Pancreas (tissue), 10 donors: ENCODE data around the gene ADH1B. TPM values are rescaled to one million over a fixed set of nuclear protein-coding genes. Genes with fewer than 3 reads are reported as not detected.
A peak's percentile ranks its signal among the peaks of the same experiment; 100 is the strongest.
"Not testable (repeated sequence)": the region's sequence is repeated elsewhere in the genome, so short reads cannot be mapped to it uniquely, and the experiment has no call there.

ENCODE experiments used
- ATAC-seq, 4 donors: fragments of 200-7000 bp; cut with Tn5 transposase; one replicate each; pipeline versions ENCODE4 v1.8.0 to v1.9.1; 2020; ENCODE audit warnings: mild to moderate bottlenecking in 4 of 4, moderate library complexity in 4 of 4
- DNase-seq, 6 donors: peaks; one replicate each; pipeline ENCODE4 v3.0.0-alpha.2; 2020
- FAIRE-seq: peaks from 2 replicates; lab custom pipeline; 2012; peaks lifted over from hg19 to GRCh38; lab: Jason Lieb, UNC
- H3K27ac ChIP-seq, 4 donors: fragments of 200-600 bp; sonication (generic); 1 replicate in 3 of 4; 2 replicates in 1 of 4; pipeline versions ENCODE4 v1.5.0 to v1.8.0; 2020
- H3K27me3 ChIP-seq, 4 donors: fragments of 200-600 bp; one replicate each; pipeline ENCODE4 v1.8.0; 2021
- H3K36me3 ChIP-seq, 3 donors: fragments of 200-600 bp; sonication (generic) in 1 of 3; one replicate each; pipeline versions ENCODE4 v1.5.0 to v1.8.0; 2020 to 2021
- H3K4me1 ChIP-seq, 3 donors: fragments of 200-600 bp; one replicate each; pipeline ENCODE4 v1.8.0; 2021
- H3K4me3 ChIP-seq, 4 donors: fragments of 200-600 bp; sonication (generic) in 2 of 4; one replicate each; pipeline versions ENCODE4 v1.5.0 to v1.8.0; 2020 to 2021
- H3K9me3 ChIP-seq, 4 donors: fragments of 200-600 bp; one replicate each; pipeline ENCODE4 v1.8.0; 2021
- WGBS, 2 donors: extraction: QIAGEN DNeasy Blood & Tissue Kit; methylation state at CpG; one replicate each; pipeline ENCODE4 v1.1.7; 2013; 5-methylcytosine and 5-hydroxymethylcytosine counted together
- intact Hi-C, 3 donors: fragments of 100-400 bp; cut with DNase I; formaldehyde crosslinking; loops; one replicate each; pipeline versions ENCODE4 v1.11.1 to v1.14.2; 2022
- polyA plus RNA-seq, 2 donors: library from polyadenylated mRNA; stranded (reverse); fragments of 200-250 nt; gene quantifications; one replicate each; pipeline ENCODE4 v1.2.3, GENCODE V29; 2013
- total RNA-seq, 6 donors: library from RNA; stranded (reverse); fragmentation: NEBNext Ultra II Directional in 4 of 6; extraction: Animal tissue kit (Norgen Biotek cat#: 25700) in 4 of 6; gene quantifications; one replicate each; pipeline versions ENCODE4 v1.2.1 to v1.2.4, GENCODE V29; 2021 to 2023
- TF ChIP-seq, protein P1 (sequence below), 4 donors: fragments of 200-600 bp; sonication (generic) in 3 of 4; IDR thresholded peaks; one replicate each; pipeline versions ENCODE4 v1.5.0 to v1.8.0; 2021; ENCODE audit warnings: antibody characterized with exemption in 4 of 4
- donor health status: healthy with polysubstance abuse.
- donor health status: DM: no; HTN: no; CAD: no; lungs with moderate emphysema.
- donor health status: DM: no; HTN: no; CAD: no.
- donor health status: control.
- donor health status: control.
- donor health status: Bipolar disorder and iron deficiency.
- donor health status: DM: yes; HTN: yes; CAD: no.
- donor health status: DM: no; HTN: no; CAD: no.
- donor health status: DM: no; HTN: no; CAD: no.
- donor health status: DM: yes; HTN: yes; CAD: no.

Gene ADH1B
- total RNA-seq (100 to 1,000 TPM in 1 of 6 donors, 10 to 100 TPM in 5; 15.5 to 100 (median 29.1) TPM), polyA plus RNA-seq (10 to 100 TPM; 48.6 to 61.9 TPM)

DNA sequence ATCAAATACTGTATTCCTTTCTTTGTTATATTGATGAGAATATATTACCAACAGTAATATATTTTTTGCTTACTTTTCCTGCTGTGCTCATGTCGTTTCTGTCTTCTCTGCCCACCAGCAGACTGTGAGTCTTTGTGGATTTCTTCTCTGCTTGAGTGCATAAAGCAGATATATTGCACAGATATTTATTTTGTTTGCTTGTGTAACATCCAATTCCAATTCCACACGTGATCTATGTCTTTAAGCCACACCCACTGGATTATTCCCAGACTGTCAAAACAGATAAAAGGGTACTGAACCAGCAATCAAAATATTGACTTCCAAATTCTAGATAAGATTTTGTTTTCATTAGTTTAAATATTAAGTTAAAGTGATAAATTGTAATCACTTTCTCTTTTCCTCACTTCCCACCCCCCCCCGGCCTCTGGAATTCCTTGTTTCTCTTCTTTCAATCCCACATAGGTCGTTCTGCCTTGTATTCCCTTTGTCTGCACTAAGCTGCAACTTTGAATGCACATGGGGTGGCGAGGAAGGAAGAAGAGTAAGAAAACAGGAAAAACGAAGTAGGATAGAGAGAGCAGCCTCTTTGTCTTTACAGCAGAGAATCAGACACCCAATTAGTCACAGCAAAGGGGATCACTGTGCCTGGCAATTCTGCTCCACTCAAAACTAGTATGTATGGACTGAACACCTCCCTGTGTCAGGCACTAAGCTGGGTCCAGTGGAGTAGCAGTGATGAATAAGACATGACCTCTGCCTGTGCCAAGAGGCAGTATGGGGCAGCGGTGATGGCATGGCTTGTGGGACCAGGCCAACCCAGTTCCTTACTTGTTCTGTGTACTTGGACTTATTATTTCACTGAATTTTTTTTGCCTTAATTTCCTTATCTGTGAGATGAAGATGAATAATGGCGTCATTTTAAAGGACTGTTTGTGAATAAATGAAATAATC is at the start of gene ADH1B:
Gene ADH1B (minus strand): TSS at position 161 of the 951 bp plus-strand sequence. CDS start 70 bp downstream, at position 91.
- 25 to 27% methylated on average over 8 of the region's 8 CpGs for WGBS, 2 donors
- H3K36me3 ChIP-seq = no peaks in the 10 kb centered on the region
- H3K4me1 ChIP-seq = peaks cover 6 to 14% (median 7%) of the 10 kb centered on the region in 3 donors
- H3K9me3 ChIP-seq = no peaks in the 10 kb centered on the region
- FAIRE-seq = no peak
- DNase-seq = peak in 2 of 6 donors; percentile 21 to 23
- no peak within 1 kb of the TSS for H3K27ac ChIP-seq
- peak in 3 of 4 donors; percentile 29 to 59 (median 34) for ATAC-seq
- intact Hi-C loops = no loop called here
- no peak within 1 kb of the TSS for H3K4me3 ChIP-seq
- TF ChIP-seq, protein P1, sequence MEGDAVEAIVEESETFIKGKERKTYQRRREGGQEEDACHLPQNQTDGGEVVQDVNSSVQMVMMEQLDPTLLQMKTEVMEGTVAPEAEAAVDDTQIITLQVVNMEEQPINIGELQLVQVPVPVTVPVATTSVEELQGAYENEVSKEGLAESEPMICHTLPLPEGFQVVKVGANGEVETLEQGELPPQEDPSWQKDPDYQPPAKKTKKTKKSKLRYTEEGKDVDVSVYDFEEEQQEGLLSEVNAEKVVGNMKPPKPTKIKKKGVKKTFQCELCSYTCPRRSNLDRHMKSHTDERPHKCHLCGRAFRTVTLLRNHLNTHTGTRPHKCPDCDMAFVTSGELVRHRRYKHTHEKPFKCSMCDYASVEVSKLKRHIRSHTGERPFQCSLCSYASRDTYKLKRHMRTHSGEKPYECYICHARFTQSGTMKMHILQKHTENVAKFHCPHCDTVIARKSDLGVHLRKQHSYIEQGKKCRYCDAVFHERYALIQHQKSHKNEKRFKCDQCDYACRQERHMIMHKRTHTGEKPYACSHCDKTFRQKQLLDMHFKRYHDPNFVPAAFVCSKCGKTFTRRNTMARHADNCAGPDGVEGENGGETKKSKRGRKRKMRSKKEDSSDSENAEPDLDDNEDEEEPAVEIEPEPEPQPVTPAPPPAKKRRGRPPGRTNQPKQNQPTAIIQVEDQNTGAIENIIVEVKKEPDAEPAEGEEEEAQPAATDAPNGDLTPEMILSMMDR (IDR thresholded peaks at IDR 0.05) = no peak
- no peaks in the 10 kb centered on the region for H3K27me3 ChIP-seq

DNA sequence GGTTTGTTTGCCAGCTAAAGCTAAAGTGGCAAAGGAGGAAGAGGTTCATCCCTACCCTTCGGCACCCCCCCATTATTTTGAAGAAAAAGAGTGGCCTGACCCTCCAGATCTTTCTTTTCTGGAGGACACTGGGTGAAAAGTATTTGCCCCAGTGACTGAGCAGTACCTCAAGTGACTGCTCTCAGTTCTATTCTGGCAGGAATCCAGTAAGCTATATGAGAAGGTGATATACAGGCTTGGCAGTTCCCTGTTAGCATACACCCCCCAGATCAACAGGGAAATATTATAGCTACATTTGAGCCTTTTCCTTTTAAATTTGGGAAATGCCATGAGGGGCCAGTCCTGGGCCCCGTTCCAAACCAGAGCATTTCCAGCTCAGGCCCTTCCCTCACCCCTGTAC is 46.6 kb upstream of the ADH1B start:
- WGBS, 2 donors = 75 to 88% methylated on average over 2 of the region's 2 CpGs

DNA sequence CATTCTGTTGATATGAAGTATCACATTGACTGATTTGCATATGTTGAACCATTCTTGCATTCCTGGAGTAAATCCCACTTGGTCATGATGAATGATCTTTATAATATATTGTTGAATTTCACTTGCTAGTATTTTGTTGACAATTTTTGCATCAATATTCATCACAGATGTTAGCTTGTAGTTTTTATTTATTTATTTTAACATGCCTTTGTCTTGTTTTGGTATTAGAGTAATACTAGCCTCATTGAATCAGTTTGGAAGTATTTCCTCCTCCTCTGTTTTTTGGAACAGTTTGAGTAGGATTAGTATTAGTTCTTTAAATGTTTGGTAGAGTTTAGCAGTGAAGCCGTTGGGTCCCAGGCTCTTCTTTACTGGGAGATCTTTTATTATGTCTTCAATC is 45.3 kb upstream of the ADH1B start:
- no peaks in the 10 kb centered on the region for H3K4me1 ChIP-seq
- no peaks in the 10 kb centered on the region for H3K27me3 ChIP-seq
- WGBS, 2 donors = 43 to 87% methylated on average over 1 of the region's 1 CpG
- no peak overlapping the region for H3K27ac ChIP-seq
- H3K4me3 ChIP-seq = no peak overlapping the region
- no peaks in the 10 kb centered on the region for H3K9me3 ChIP-seq
- TF ChIP-seq, protein P1 (IDR thresholded peaks at IDR 0.05) = no peak
- no peak for DNase-seq
- intact Hi-C loops = no loop called here
- H3K36me3 ChIP-seq = no peaks in the 10 kb centered on the region
- FAIRE-seq = no peak
- ATAC-seq = no peak

More for the DNA sequence above, 46.6 kb upstream of the ADH1B start:
- H3K9me3 ChIP-seq, H3K36me3 ChIP-seq, H3K27me3 ChIP-seq, H3K4me1 ChIP-seq, H3K27ac ChIP-seq, DNase-seq, ATAC-seq, FAIRE-seq, H3K4me3 ChIP-seq, intact Hi-C loops: not testable (repeated sequence)

DNA sequence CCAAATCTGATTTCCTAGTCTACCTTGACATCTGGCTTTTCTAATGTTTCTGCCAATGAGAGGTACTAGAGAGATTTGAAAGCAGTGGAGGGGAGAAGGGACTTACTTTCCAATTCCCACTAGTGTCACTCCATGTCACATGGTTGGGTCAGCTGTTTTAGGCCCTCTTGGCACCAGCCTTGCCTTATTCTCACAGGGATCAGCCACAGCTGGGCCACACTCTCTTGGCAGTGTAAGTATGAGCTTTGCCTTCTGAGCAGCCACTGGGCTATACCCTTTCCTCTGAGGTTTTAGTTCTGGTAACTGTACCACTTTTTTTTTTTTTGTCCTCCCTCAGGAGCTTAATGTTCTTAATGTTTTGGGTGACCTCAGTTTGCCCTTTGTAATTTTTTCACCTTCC is 41.6 kb upstream of the ADH1B start:
- Histone ChIP-seq H3K27me3 (no peaks in the 10 kb centered on the region), H3K27ac (no peak overlapping the region), H3K4me1 (peaks cover 0 to 5% (median 0%) of the 10 kb centered on the region in 3 donors), H3K9me3 (no peaks in the 10 kb centered on the region), H3K4me3 (no peak overlapping the region), H3K36me3 (no peaks in the 10 kb centered on the region)
- TF ChIP-seq, protein P1 (IDR thresholded peaks at IDR 0.05) = no peak
- peak in 1 of 4 donors; percentile 50 for ATAC-seq
- DNase-seq = no peak
- no peak for FAIRE-seq
- intact Hi-C loops = no loop called here

DNA sequence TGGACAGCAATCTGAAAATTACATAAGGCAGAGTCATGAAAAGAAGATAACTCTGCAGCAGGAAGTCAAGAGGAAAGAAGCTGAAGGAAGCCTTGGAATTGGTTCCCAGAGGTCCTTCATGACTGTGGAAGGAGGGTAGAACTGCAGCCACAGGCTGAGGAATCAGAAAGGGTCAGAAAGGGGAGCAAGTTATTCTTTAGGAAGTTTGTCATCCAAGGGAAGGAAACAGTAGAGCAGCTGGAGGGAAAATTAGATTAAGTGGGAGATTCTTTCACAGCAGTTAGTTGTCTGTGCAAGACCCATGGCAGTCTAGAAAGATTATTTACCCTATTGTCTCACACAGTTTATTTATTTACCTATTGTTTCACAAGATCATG is 40.7 kb upstream of the ADH1B start:
- no peak for FAIRE-seq
- no peak for ATAC-seq
- no peak for DNase-seq

More for the DNA sequence above, 40.7 kb upstream of the ADH1B start:
- Histone ChIP-seq H3K36me3 (no peaks in the 10 kb centered on the region), H3K4me1 (peaks cover 0 to 8% (median 0%) of the 10 kb centered on the region in 3 donors), H3K9me3 (no peaks in the 10 kb centered on the region), H3K27me3 (no peaks in the 10 kb centered on the region), H3K27ac (no peak overlapping the region), H3K4me3 (no peak overlapping the region)
- intact Hi-C loops = no loop called here
- TF ChIP-seq, protein P1 (IDR thresholded peaks at IDR 0.05) = no peak
